Gastroesophageal sphincter (tissue), 2 donors: ENCODE results near the gene GKAP1.

ENCODE experiments used
- EP300 ChIP-seq: sonication (generic); formaldehyde crosslinking; IDR thresholded peaks from one replicate; pipeline ENCODE4 v1.6.1; 2017; ENCODE audit warnings: antibody characterized with exemption, mild to moderate bottlenecking
- POLR2A ChIP-seq, 2 donors: fragments of 450-650 bp; IDR thresholded peaks; one replicate each; pipeline ENCODE4 v1.6.1; 2017; ENCODE audit warnings: antibody characterized with exemption in 2 of 2, mild to moderate bottlenecking in 2 of 2, moderate library complexity in 1 of 2
- POLR2AphosphoS5 ChIP-seq: sonication (generic); formaldehyde crosslinking; IDR thresholded peaks from one replicate; pipeline ENCODE4 v1.6.1; 2017; ENCODE audit warnings: antibody characterized with exemption

DNA sequence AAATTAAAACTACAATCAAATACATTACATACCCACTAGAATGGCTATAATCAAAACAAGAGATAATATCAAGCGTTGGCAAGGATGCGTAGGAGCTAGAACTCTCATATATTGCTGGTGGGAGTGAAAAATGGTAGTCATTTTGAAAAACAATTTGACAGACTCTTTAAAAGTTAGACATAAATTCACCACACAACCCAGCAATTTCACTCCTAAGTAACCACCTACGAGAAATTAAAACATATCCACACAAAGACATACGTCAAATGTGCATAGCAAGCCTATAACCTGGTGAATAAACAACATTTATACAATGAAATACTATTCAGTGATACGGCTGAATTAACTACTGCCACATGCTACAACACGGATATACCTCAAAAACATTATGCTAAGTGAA, 44.7 kb downstream of the GKAP1 start:
- TF ChIP-seq POLR2AphosphoS5 (no peak), EP300 (no peak), POLR2A (IDR thresholded peaks at IDR 0.05) (no peak)
